K562 (cell line): ENCODE measurements around the gene RARRES1. TPM values are rescaled to one million over a fixed set of nuclear protein-coding genes. Genes with fewer than 3 reads are reported as not detected.

Experiments
- ATAC-seq: fragments of 200-7000 bp; cut with Tn5 transposase; 3 replicates; pipeline ENCODE4 v1.9.1; 2020; ENCODE audit warnings: moderate library complexity
- BruUV-seq: library from RNA; stranded (reverse); fragments of 400-500 nt; replicated peaks from 2 replicates; lab custom pipeline; 2021; lab: Mats Ljungman, UMichigan
- CTCF ChIA-PET: fragments of 300-600 bp; formaldehyde crosslinking; extraction: SDS; loops from one replicate; lab custom pipeline; 2021; ENCODE audit warnings: low intra/inter-chr PET ratio; lab: Yijun Ruan, JAX
- POLR2A ChIA-PET: fragments of 300-600, 350-650 bp; sonication (Branson Sonifier 250); formaldehyde crosslinking; extraction: SDS; loops from one replicate; lab custom pipeline; 2021; ENCODE audit warnings: antibody characterized with exemption, inconsistent platforms; lab: Yijun Ruan, JAX
- DNase-seq, 4 experiments: peaks; one replicate each; pipeline versions ENCODE4 v3.0.0 to v3.0.0-alpha.2; 2011 to 2018; ENCODE audit warnings: low spot score in 3 of 4, mixed read lengths in 3 of 4; ENCODE audit errors: extremely low read depth in 1 of 4
- FAIRE-seq: peaks from 2 replicates; lab custom pipeline; 2011; peaks lifted over from hg19 to GRCh38; lab: Jason Lieb, UNC
- H2AFZ ChIP-seq: 2 replicates; pipeline ENCODE4 v1.6.0; 2011; ENCODE audit warnings: low read depth, low read length, control low read depth, inconsistent platforms
- H3K27ac ChIP-seq: fragments of 200-600 bp; 3 replicates; pipeline ENCODE4 v1.8.0; 2011; ENCODE audit warnings: low read depth, mild to moderate bottlenecking, control low read depth, inconsistent platforms, low read length, moderate library complexity, mixed read lengths; ENCODE audit errors: extremely low read depth
- H3K27me3 ChIP-seq, 2 experiments: fragments of 300-600 bp in 1 of 2; 2 replicates in 1 of 2; 3 replicates in 1 of 2; pipeline versions ENCODE4 v1.6.0 to v1.8.0; 2011; ENCODE audit warnings: inconsistent platforms in 2 of 2, low read length in 2 of 2, mild to moderate bottlenecking in 1 of 2, mixed read lengths in 1 of 2, moderate library complexity in 1 of 2; ENCODE audit not compliant: control insufficient read depth in 2 of 2, insufficient read depth in 2 of 2
- H3K36me3 ChIP-seq: fragments of 300-600 bp; 3 replicates; pipeline ENCODE4 v1.8.0; 2011; ENCODE audit warnings: mild to moderate bottlenecking, low read length, inconsistent platforms; ENCODE audit not compliant: control insufficient read depth, insufficient read depth
- H3K4me1 ChIP-seq, 2 experiments: fragments of 200-600 bp in 1 of 2; replicated peaks in 1 of 2; 2 replicates in 1 of 2; 3 replicates in 1 of 2; pipeline versions ENCODE4 v1.5.1 to v1.8.0; 2011; ENCODE audit warnings: inconsistent platforms in 2 of 2, low read length in 2 of 2, mild to moderate bottlenecking in 1 of 2, mixed read lengths in 1 of 2, moderate library complexity in 1 of 2; ENCODE audit not compliant: control insufficient read depth in 2 of 2, insufficient read depth in 2 of 2
- H3K4me2 ChIP-seq: 2 replicates; pipeline ENCODE4 v1.6.1; 2011; ENCODE audit warnings: low read length, control low read depth, inconsistent platforms, mixed read lengths; ENCODE audit not compliant: insufficient read depth
- H3K4me3 ChIP-seq: fragments of 200-600 bp; sonication (generic), shearing (Covaris generic); 2 replicates; pipeline ENCODE4 v1.5.1; 2016; ENCODE audit warnings: control low read depth, inconsistent platforms
- H3K79me2 ChIP-seq: fragments of 200-600 bp; 3 replicates; pipeline ENCODE4 v1.8.0; 2011; ENCODE audit warnings: low read length, inconsistent platforms; ENCODE audit not compliant: control insufficient read depth, insufficient read depth
- H3K9ac ChIP-seq, 2 experiments: 2 replicates each; pipeline versions ENCODE4 v1.6.0 to v1.6.1; 2011; ENCODE audit warnings: low read depth in 2 of 2, low read length in 2 of 2, control low read depth in 1 of 2, inconsistent platforms in 1 of 2, mild to moderate bottlenecking in 1 of 2, mixed read lengths in 1 of 2; ENCODE audit not compliant: insufficient read depth in 1 of 2
- H3K9me1 ChIP-seq: one replicate; pipeline ENCODE4 v1.6.0; 2011; ENCODE audit warnings: inconsistent platforms, mild to moderate bottlenecking, low read length, moderate library complexity; ENCODE audit not compliant: control insufficient read depth, insufficient read depth
- H3K9me3 ChIP-seq: replicated peaks from 2 replicates; pipeline ENCODE4 v1.5.1; 2011; ENCODE audit warnings: low read depth, low read length, inconsistent platforms; ENCODE audit not compliant: control insufficient read depth, insufficient read depth
- H4K20me1 ChIP-seq: replicated peaks from 2 replicates; pipeline ENCODE4 v1.6.1; 2011; ENCODE audit warnings: low read length, inconsistent platforms, mixed read lengths; ENCODE audit not compliant: control insufficient read depth, insufficient read depth
- MAFG ChIP-seq: fragments of 450-650 bp; conservative IDR thresholded peaks from 2 replicates; pipeline ENCODE4 v1.6.1; 2016; ENCODE audit warnings: missing genetic modification characterization, missing compliant biosample characterization
- PBX2 ChIP-seq, 2 experiments: IDR thresholded peaks in 1 of 2; conservative IDR thresholded peaks in 1 of 2; 2 replicates each; pipeline ENCODE4 v1.6.1; 2016; ENCODE audit warnings: low read depth in 2 of 2, mild to moderate bottlenecking in 1 of 2, missing compliant biosample characterization in 1 of 2, missing genetic modification characterization in 1 of 2, moderate library complexity in 1 of 2
- WGBS: fragments of 100-300 bp; shearing (Covaris generic); methylation state at CpG from one replicate; pipeline ENCODE4 v1.1.6; 2016; ENCODE audit warnings: low coverage, mixed read lengths; ENCODE audit not compliant: insufficient coverage; ENCODE audit errors: missing lambda C conversion rate; 5-methylcytosine and 5-hydroxymethylcytosine counted together
- in situ Hi-C: fragments of 300-500 bp; cut with MboI; formaldehyde crosslinking; loops from 4 replicates; pipeline ENCODE4 v1.15.0; 2018; ENCODE audit warnings: inconsistent platforms, mixed read lengths
- intact Hi-C: fragments of 100-400 bp; cut with micrococcal nuclease; formaldehyde crosslinking; loops from 2 replicates; pipeline ENCODE4 v1.14.2; 2022
- polyA plus RNA-seq, 8 experiments: library from polyadenylated mRNA; depleted of rRNA in 4 of 8; stranded (reverse) in 5 of 8; unstranded in 3 of 8; fragments of >200 nt; fragmentation: Nextera tagmentation in 2 of 8; fragmentation: Illumina TruSeq in 1 of 8; extraction: Ambion mirVana in 2 of 8; extraction: Trizol in 1 of 8; gene quantifications; 2 replicates each; pipeline versions ENCODE4 v1.2.1 to v1.2.3, GENCODE V29; 2011 to 2014; ENCODE audit warnings: inconsistent platforms in 1 of 8, missing spikeins in 1 of 8
- total RNA-seq, 7 experiments: library from RNA; depleted of rRNA in 6 of 7; stranded (reverse); fragments of >200 nt in 6 of 7; fragmentation: Illumina TruSeq in 2 of 7; extraction: Trizol in 2 of 7; gene quantifications; 2 replicates each; pipeline versions ENCODE4 v1.2.1 to v1.2.3, GENCODE V29; 2011 to 2021; ENCODE audit warnings: low replicate concordance in 1 of 7

RARRES1 gene
- total and polyA plus RNA-seq, 9 of the 15 experiments (the other 6 are each of a cell fraction or from before 2014, with no cell fraction given), result not detected

- no peak for TF ChIP-seq PBX2 (CRISPR knock-in tag; IDR thresholded peaks at IDR 0.05; ENCODE audit: low read depth)
- TF ChIP-seq PBX2 (tag; conservative IDR thresholded peaks at IDR 0.05; ENCODE audit: low read depth), result no peak
Measured at GRCh38 chr3:158683230-158683962, 48.9 kb downstream of the RARRES1 start (continued).

GRCh38 chr3:158680861-158681260 lies 51.4 kb downstream of the RARRES1 start:
- H3K4me3 ChIP-seq, result no peak overlapping the region
- peak overlapping the region; percentile 85; the same call in 2 of the 3 replicates for H3K27ac ChIP-seq

More at GRCh38 chr3:158680861-158681260, 51.4 kb downstream of the RARRES1 start:
- Histone ChIP-seq H3K36me3 (peaks cover 79% of the 10 kb centered on the region), H3K4me2 (no peak overlapping the region), H4K20me1 (no peaks in the 10 kb centered on the region), H3K9me3 (no peaks in the 10 kb centered on the region), H3K9me1 (no peaks in the 10 kb centered on the region), H3K27me3 (no peaks in the 10 kb centered on the region), H3K79me2 (peaks cover 23% of the 10 kb centered on the region), H2AFZ (no peak overlapping the region), H3K4me1 (peaks cover 11 to 38% of the 10 kb centered on the region in 2 experiments), H3K9ac (no peak overlapping the region)
- WGBS, result 85% methylated on average over 2 of the region's 2 CpGs
- BruUV-seq, result no TSS peak
- POLR2A ChIA-PET, result interaction anchor here (0.6 kb wide), 1 partner anchor 159 kb away, joined by 3 read pairs; no protein-coding TSS in a partner anchor
- no peak for FAIRE-seq
- CTCF ChIA-PET, result no interaction called here
- intact Hi-C loops, result no loop called here
- ATAC-seq, result no peak
- no peak for TF ChIP-seq MAFG (tag)
- DNase-seq, result no peak
- in situ Hi-C loops, result no loop called here
